GM12892 (cell line): ENCODE measurements around the gene TSSC4.
A peak's percentile ranks its signal among the peaks of the same experiment; 100 is the strongest.

Experiments used
- DNase-seq: peaks from one replicate; pipeline ENCODE4 v3.0.0; 2011; ENCODE audit not compliant: insufficient read length
- FAIRE-seq: peaks from 2 replicates; lab custom pipeline; 2011; peaks lifted over from hg19 to GRCh38; lab: Jason Lieb, UNC
- POLR2A ChIP-seq: IDR thresholded peaks from 2 replicates; pipeline ENCODE4 v1.6.1; 2011; ENCODE audit warnings: low read depth, low read length, control low read depth
- POLR2AphosphoS5 ChIP-seq: IDR thresholded peaks from 2 replicates; pipeline ENCODE4 v1.6.1; 2011; ENCODE audit warnings: low read depth, low read length, control low read depth
- TAF1 ChIP-seq: IDR thresholded peaks from 2 replicates; pipeline ENCODE4 v1.6.1; 2011; ENCODE audit warnings: low read depth, mild to moderate bottlenecking, control low read depth, low read length, borderline replicate concordance

The TSSC4 gene

DNA sequence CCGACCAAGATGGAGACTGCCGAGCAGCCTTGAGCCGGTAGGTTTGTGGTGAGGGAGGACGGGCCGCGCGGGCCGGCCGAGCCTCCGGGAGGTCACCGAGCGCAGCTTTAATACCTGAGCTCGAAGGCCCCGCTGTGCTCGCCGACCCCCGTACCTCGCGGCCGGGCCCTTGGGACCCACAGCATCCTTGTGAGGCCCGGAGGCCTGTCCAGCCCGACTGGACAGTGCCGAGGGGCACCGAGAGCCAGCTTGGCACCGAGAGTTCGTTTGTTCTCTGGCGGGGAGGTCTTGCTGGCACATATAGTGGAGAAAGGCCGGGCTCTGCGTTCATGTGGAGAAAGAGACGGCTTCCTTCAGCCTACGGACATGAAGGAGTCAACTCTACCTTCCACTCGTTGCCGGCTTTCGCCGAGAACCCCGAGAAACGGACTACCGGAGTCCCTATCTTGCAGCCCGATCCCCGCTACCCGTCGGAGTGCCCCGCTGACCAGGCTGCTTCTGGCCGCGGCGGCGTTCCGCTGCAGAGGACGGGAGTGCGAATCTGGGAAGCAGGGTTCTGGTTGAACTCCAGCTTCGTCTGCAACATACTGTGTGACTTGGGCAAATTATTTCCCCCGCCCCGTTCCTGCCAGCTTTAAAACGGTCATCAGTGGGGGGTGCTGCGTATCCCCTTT lies 349 bp downstream of the TSSC4 start:
- DNase-seq (no peak), FAIRE-seq (peak; percentile 40)
- TF ChIP-seq TAF1, result peak; percentile 55; the same call in 1 of the 2 replicates
- no peak for TF ChIP-seq POLR2AphosphoS5
- TF ChIP-seq POLR2A, result no peak

DNA sequence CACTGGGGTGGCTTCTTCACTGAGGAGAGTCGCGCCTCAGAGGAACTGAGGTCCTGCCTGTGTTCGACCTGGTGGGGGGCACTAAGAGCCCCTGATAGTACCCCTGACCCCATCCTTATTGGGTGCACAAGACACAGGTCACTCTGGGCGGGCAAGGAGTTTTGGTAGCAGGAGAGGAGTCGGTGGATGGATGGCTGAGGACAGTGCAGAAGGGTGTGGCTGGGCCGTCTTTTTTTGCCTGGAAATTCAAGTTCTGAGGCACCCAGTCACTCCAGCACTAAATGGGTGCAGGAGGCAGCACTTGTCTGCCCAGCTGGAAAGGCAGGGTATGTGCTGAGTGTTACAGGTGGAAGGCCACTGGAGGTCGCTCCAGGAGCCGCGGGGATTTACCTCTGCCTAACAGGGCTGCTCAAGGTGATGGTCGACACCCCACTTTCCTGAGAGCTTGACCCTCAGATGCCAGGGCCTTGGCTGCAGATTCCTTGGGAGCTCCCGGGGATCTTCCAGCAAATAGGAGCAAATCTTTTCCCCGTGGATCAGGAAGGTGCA lies 960 bp downstream of the TSSC4 start:
- TF ChIP-seq POLR2AphosphoS5, result no peak
- TF ChIP-seq POLR2A, result no peak
- TF ChIP-seq TAF1, result no peak
- no peak for FAIRE-seq
- no peak for DNase-seq

DNA sequence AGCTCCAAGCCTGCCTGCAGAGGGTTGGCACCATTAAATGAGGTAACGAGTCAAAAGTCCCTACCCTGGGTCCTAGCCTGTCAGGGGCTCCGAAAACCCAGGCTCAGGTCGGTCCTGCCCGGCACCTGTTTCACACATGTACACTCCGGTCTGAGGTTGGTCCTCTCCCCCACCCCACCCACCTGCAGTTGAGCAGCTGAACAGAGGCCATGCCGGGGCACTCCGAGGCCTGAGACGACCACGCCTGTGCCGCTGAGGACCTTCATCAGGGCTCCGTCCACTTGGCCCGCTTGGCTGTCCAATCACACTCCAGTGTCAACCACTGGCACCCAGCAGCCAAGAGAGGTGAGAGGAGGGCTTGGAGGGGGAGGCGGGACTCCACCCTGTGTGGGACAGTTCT lies 1.6 kb downstream of the TSSC4 start:
- DNase-seq (no peak), FAIRE-seq (no peak)
- no peak for TF ChIP-seq POLR2A

DNA sequence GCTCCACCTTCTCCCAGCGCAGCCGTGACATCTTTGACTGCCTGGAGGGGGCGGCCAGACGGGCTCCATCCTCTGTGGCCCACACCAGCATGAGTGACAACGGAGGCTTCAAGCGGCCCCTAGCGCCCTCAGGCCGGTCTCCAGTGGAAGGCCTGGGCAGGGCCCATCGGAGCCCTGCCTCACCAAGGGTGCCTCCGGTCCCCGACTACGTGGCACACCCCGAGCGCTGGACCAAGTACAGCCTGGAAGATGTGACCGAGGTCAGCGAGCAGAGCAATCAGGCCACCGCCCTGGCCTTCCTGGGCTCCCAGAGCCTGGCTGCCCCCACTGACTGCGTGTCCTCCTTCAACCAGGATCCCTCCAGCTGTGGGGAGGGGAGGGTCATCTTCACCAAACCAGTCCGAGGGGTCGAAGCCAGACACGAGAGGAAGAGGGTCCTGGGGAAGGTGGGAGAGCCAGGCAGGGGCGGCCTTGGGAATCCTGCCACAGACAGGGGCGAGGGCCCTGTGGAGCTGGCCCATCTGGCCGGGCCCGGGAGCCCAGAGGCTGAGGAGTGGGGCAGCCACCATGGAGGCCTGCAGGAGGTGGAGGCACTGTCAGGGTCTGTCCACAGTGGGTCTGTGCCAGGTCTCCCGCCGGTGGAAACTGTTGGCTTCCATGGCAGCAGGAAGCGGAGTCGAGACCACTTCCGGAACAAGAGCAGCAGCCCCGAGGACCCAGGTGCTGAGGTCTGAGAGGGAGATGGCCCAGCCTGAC lies 2.5 kb downstream of the TSSC4 start:
- FAIRE-seq, result no peak
- no peak for TF ChIP-seq TAF1
- DNase-seq, result no peak

DNA sequence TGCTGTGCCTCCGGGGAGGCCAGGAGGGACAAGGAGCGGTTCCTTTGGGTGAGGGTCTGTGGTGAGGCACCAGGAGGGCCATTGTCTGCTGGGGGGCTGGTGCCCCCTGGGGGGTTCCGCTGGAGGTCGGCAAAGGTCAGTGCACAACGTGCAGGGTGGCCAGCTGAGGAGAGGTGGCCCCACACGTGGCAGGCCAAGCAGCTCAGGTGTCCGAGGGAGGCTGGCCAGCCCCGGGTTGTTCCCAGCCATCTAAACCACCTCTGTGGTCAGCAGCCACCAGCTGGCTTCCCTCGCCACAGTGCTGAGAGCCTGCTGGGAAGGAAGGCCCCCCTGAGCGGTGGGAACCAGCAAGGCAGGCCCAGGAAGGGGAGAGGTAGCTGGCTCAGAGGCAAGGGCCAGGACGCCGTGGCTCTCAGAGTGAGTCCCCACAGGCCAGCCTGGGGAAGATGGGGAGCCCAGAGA lies 4.2 kb downstream of the TSSC4 start:
- FAIRE-seq (no peak), DNase-seq (no peak)
- TF ChIP-seq POLR2A (no peak), POLR2AphosphoS5 (no peak), TAF1 (no peak)

DNA sequence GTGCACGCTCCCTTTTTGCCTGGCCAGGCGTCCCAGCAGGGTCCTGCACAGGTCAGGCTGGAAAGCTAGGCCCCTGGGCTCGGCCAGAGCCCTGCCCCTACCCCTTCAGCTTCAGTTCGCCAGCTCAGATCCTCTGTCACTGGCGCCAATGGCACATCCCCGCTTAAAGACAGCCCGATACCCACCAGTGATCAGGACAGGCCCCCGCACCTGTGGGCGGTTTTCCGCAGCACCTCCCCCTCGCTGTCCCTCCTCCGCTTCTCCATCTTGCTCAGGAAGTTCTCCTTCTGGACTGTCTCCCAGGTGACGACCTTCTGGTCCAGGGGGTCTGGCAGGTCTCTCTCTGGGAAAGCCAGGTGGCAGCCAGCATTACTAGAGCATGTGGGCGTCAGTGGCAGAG lies 5.9 kb downstream of the TSSC4 start:
- FAIRE-seq (no peak), DNase-seq (no peak)
- TF ChIP-seq POLR2A (no peak), TAF1 (no peak), POLR2AphosphoS5 (no peak)

DNA sequence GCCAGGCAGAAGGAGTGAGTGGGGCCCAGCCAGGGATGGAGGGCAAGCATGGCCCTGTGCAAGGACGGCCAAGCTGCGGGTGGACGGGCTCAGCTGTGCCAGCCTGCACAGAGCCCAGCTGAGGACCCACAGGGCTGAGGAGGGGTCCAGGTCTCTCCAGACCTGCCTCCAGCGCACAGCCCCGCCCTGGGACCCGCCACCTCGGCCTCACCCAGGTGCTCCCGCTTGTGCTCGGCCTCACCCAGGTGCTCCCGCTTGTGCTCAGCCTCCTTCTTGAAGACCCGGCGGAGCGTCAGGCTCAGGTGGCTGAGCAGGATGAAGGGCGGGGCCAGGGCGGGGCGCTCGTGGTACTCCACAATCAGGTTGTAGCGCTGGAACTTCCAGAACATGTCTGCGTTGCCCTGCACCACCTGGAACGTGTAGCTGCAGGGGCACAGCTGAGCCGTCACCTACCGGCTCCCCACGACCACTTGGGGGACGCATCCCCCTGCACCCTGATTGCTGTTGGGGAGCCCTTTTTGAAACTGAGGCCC lies 6.4 kb downstream of the TSSC4 start:
- FAIRE-seq (no peak), DNase-seq (no peak)
- no peak for TF ChIP-seq POLR2AphosphoS5
- no peak for TF ChIP-seq POLR2A
- TF ChIP-seq TAF1, result no peak

DNA sequence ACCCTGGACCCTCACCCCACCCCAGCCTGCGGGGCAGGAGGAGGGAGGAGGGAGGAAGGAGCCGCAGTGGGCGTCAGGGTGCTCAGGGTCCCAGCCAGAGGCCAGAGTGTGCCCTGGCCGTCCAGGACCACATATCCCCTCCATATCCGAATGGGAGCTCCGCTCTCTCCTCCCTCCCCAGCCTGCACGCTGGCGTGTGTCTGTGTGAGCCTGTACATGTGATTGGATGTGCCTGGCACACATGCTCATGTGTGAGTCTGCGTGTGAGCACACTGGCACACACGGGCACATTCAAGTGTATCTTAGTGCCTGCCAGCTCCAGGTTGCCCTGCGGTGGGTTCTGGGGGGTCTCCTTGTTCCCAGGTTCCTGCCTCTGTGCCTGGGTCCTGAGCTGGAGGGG lies 8.1 kb downstream of the TSSC4 start:
- DNase-seq (no peak), FAIRE-seq (no peak)
- TF ChIP-seq POLR2A, result no peak
- no peak for TF ChIP-seq TAF1
- no peak for TF ChIP-seq POLR2AphosphoS5

DNA sequence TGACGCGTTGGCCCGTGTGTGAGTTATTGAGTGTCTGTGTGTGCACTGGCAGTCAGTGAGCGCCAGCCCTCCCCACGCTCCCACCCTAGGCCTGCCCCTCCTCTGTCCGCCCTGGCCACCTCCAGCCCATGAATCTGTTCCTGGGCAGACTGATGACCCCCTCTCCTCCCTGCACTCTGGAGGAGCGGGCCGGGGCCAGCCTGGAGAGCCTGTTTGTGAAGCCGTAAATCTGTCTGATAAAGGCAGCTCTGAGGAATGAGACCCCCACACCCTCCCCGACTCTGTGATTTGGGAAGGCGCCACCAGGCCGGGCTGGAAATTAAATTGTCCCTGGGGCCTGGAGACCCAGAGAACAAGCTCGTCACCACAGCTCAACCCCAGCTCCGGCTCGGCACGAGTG lies 8.6 kb downstream of the TSSC4 start:
- DNase-seq, result no peak
- TF ChIP-seq POLR2AphosphoS5, result no peak
- no peak for TF ChIP-seq POLR2A
- TF ChIP-seq TAF1, result no peak
- no peak for FAIRE-seq

DNA sequence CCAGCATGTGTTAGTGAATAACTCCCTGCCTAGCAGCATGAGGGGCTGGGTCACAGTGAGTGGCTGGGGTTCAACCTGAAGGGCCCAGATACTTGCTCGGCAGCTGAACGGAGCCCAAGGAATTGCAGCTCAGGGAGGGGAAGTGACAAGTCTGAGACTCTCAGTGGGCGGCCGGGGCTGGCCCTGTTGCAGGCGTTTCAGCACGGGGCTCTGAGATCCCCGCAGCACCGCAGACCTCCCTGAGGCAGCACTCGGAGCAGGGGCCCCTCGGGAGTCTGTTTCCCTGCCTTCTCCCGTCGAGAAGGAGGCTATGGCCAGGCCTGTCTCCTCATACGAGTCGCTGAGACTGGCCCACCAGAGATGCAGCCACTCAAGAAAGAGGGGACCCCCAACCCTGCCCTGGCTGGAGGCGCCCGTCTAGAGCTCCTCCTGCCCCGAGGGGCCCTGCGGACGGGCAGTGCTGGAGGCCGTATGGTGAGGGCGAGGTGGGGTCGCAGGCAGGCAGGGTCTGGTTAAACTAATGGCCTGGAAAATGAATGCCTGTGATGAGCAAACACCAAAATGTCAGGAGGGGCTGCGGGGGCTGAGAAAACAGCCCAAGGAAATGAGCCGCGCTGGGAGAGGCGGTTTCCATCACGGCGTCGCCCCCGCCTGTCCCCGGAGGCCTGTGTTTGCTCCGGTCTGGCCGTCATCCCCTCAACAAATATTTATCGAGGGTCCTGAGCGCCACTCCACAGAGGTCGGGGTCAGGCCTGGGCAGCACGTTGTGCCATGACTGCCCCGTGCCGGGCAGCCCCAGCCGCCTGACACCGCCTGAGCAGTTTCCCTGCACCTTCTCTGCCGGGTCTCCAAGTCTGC lies 9.3 kb downstream of the TSSC4 start:
- no peak for TF ChIP-seq TAF1
- no peak for TF ChIP-seq POLR2AphosphoS5
- no peak for TF ChIP-seq POLR2A
- FAIRE-seq (no peak), DNase-seq (no peak)

DNA sequence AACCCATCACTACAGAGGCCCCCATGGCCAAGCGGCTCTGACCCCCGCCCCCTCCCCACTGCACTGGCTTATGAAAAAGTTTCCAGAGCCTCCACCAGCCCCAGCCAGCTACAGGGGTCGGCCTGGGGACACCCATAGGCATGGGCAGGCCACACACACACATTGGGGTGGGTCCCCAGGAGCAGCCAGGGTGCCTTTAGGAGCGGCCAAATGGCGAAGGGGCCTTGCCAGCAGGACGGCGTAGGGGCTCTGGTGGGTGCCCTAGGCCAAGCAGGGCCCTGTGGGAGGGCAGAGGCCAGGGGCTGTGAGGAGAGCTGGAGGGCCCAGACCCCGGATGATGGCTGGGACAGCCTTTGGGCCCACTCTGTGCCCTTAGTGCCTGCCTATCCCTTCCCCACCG lies 10.1 kb downstream of the TSSC4 start:
- no peak for TF ChIP-seq POLR2AphosphoS5
- TF ChIP-seq POLR2A, result no peak
- no peak for TF ChIP-seq TAF1
- DNase-seq, result no peak
- FAIRE-seq, result no peak
